H9 (cell line): Measurements from ENCODE around the gene NCMAP. TPM values are rescaled to one million over a fixed set of nuclear protein-coding genes. Genes with fewer than 3 reads are reported as not detected.

Experiments
- DNase-seq: peaks from one replicate; pipeline ENCODE4 v3.0.0-alpha.2; 2017
- H2AFZ ChIP-seq: one replicate; pipeline ENCODE4 v1.6.1; 2013; ENCODE audit warnings: mild to moderate bottlenecking, low read length, control low read depth, moderate library complexity
- H2AK5ac ChIP-seq: 2 replicates; pipeline ENCODE4 v1.6.1; 2013; ENCODE audit warnings: low read length, control low read depth, mixed read lengths; ENCODE audit not compliant: insufficient read length
- H2BK120ac ChIP-seq: one replicate; pipeline ENCODE4 v1.6.1; 2013; ENCODE audit warnings: low read depth, mild to moderate bottlenecking, low read length, control low read depth, inconsistent platforms; ENCODE audit not compliant: poor library complexity, severe bottlenecking
- H2BK12ac ChIP-seq: 2 replicates; pipeline ENCODE4 v1.6.1; 2013; ENCODE audit warnings: low read length, control low read depth, mixed read lengths, low read depth; ENCODE audit not compliant: insufficient read length
- H2BK15ac ChIP-seq: 2 replicates; pipeline ENCODE4 v1.6.1; 2013; ENCODE audit warnings: low read depth, low read length, control low read depth
- H2BK20ac ChIP-seq: one replicate; pipeline ENCODE4 v1.6.1; 2013; ENCODE audit warnings: low read depth, mild to moderate bottlenecking, low read length, control low read depth, inconsistent platforms; ENCODE audit not compliant: poor library complexity, severe bottlenecking
- H2BK5ac ChIP-seq: 2 replicates; pipeline ENCODE4 v1.6.1; 2013; ENCODE audit warnings: low read length, control low read depth, mixed read lengths; ENCODE audit not compliant: insufficient read length
- H3K14ac ChIP-seq: 2 replicates; pipeline ENCODE4 v1.6.1; 2013; ENCODE audit warnings: low read length, control low read depth; ENCODE audit not compliant: insufficient read depth
- H3K18ac ChIP-seq: 2 replicates; pipeline ENCODE4 v1.6.1; 2013; ENCODE audit warnings: low read depth, mild to moderate bottlenecking, mixed read lengths, low read length, control low read depth; ENCODE audit not compliant: insufficient read length
- H3K23ac ChIP-seq: 2 replicates; pipeline ENCODE4 v1.6.1; 2013; ENCODE audit warnings: low read length, control low read depth, mixed read lengths, low read depth; ENCODE audit not compliant: insufficient read length
- H3K23me2 ChIP-seq: 2 replicates; pipeline ENCODE4 v1.6.1; 2013; ENCODE audit warnings: low read depth, mild to moderate bottlenecking, mixed read lengths, low read length, control low read depth; ENCODE audit not compliant: insufficient read length, poor library complexity, severe bottlenecking
- H3K27ac ChIP-seq: 2 replicates; pipeline ENCODE4 v1.5.1; 2013; ENCODE audit warnings: low read length, control low read depth, mixed read lengths, low read depth; ENCODE audit not compliant: insufficient read length
- H3K27me3 ChIP-seq: 2 replicates; pipeline ENCODE4 v1.6.1; 2013; ENCODE audit warnings: low read length, control low read depth, inconsistent platforms; ENCODE audit not compliant: insufficient read depth
- H3K4ac ChIP-seq: 2 replicates; pipeline ENCODE4 v1.6.1; 2013; ENCODE audit warnings: low read depth, mild to moderate bottlenecking, control low read depth, inconsistent platforms, low read length, moderate library complexity
- H3K4me1 ChIP-seq: 2 replicates; pipeline ENCODE4 v1.6.1; 2013; ENCODE audit warnings: low read length, control low read depth, inconsistent platforms; ENCODE audit not compliant: insufficient read depth
- H3K4me2 ChIP-seq: 2 replicates; pipeline ENCODE4 v1.6.1; 2013; ENCODE audit warnings: low read length, control low read depth, mixed read lengths; ENCODE audit not compliant: insufficient read length, insufficient read depth
- H3K56ac ChIP-seq: 2 replicates; pipeline ENCODE4 v1.6.1; 2013; ENCODE audit warnings: low read depth, mild to moderate bottlenecking, mixed read lengths, low read length, control low read depth; ENCODE audit not compliant: insufficient read length
- H3K79me1 ChIP-seq: 2 replicates; pipeline ENCODE4 v1.6.1; 2013; ENCODE audit warnings: low read depth, mild to moderate bottlenecking, moderate library complexity, low read length, control low read depth, inconsistent platforms; ENCODE audit not compliant: insufficient read depth, poor library complexity, severe bottlenecking
- H3K79me2 ChIP-seq: 2 replicates; pipeline ENCODE4 v1.6.1; 2013; ENCODE audit warnings: low read length, control low read depth, inconsistent platforms; ENCODE audit not compliant: insufficient read depth
- H3K9ac ChIP-seq: 2 replicates; pipeline ENCODE4 v1.6.1; 2013; ENCODE audit warnings: low read length, control low read depth, mixed read lengths; ENCODE audit not compliant: insufficient read length; ENCODE audit errors: extremely low read depth
- H3K9me3 ChIP-seq: one replicate; pipeline ENCODE4 v1.6.1; 2013; ENCODE audit warnings: low read depth, low read length, inconsistent platforms; ENCODE audit not compliant: control insufficient read depth
- H3T11ph ChIP-seq: one replicate; pipeline ENCODE4 v1.6.1; 2013; ENCODE audit warnings: mild to moderate bottlenecking, low read length, control low read depth, inconsistent platforms
- H4K20me1 ChIP-seq: one replicate; pipeline ENCODE4 v1.6.1; 2013; ENCODE audit not compliant: control insufficient read depth, insufficient read length, insufficient read depth
- H4K5ac ChIP-seq: 2 replicates; pipeline ENCODE4 v1.6.1; 2013; ENCODE audit warnings: low read depth, mild to moderate bottlenecking, mixed read lengths, low read length, control low read depth; ENCODE audit not compliant: insufficient read length
- H4K8ac ChIP-seq: replicated peaks from 2 replicates; pipeline ENCODE4 v1.6.1; 2013; ENCODE audit warnings: low read length, control low read depth, mixed read lengths, low read depth; ENCODE audit not compliant: insufficient read length
- H4K91ac ChIP-seq: 2 replicates; pipeline ENCODE4 v1.6.1; 2013; ENCODE audit warnings: low read depth, mild to moderate bottlenecking, moderate library complexity, mixed read lengths, low read length, control low read depth; ENCODE audit not compliant: insufficient read length
- H3K27ac Mint-ChIP-seq, 3 experiments: 2 replicates in 2 of 3; 3 replicates in 1 of 3; pipeline ENCODE4 v1.8.0; 2020 to 2021; ENCODE audit warnings: mixed read lengths in 3 of 3, mild to moderate bottlenecking in 1 of 3, moderate library complexity in 1 of 3
- H3K27me3 Mint-ChIP-seq: 2 replicates; pipeline ENCODE4 v1.8.0; 2021; ENCODE audit warnings: low read depth, mild to moderate bottlenecking, moderate library complexity, mixed read lengths
- H3K36me3 Mint-ChIP-seq, 3 experiments: 2 replicates in 2 of 3; 3 replicates in 1 of 3; pipeline ENCODE4 v1.8.0; 2020 to 2021; ENCODE audit warnings: low read depth in 3 of 3, mixed read lengths in 3 of 3; ENCODE audit not compliant: insufficient read depth in 1 of 3
- H3K4me1 Mint-ChIP-seq, 2 experiments: 2 replicates each; pipeline ENCODE4 v1.8.0; 2020; ENCODE audit warnings: mixed read lengths in 2 of 2
- H3K4me3 Mint-ChIP-seq, 2 experiments: 2 replicates in 1 of 2; 3 replicates in 1 of 2; pipeline ENCODE4 v1.8.0; 2020 to 2021; ENCODE audit warnings: mild to moderate bottlenecking in 2 of 2, mixed read lengths in 2 of 2, moderate library complexity in 1 of 2
- H3K9me3 Mint-ChIP-seq, 2 experiments: 2 replicates in 1 of 2; 3 replicates in 1 of 2; pipeline ENCODE4 v1.8.0; 2020; ENCODE audit warnings: mild to moderate bottlenecking in 2 of 2, mixed read lengths in 2 of 2, moderate library complexity in 1 of 2
- CTCF ChIP-seq: fragments of 200-600 bp; sonication (generic); conservative IDR thresholded peaks from 3 replicates; pipeline ENCODE4 v1.8.0; 2021; ENCODE audit warnings: antibody characterized with exemption, mild to moderate bottlenecking
- WGBS: extraction: QIAGEN DNeasy Blood & Tissue Kit; methylation state at CpG from one replicate; pipeline ENCODE4 v1.1.7; 2013; ENCODE audit warnings: missing lambda C conversion rate, low lambda C conversion rate, mixed read lengths; ENCODE audit not compliant: insufficient read length; ENCODE audit errors: extremely low coverage; 5-methylcytosine and 5-hydroxymethylcytosine counted together
- total RNA-seq: library from RNA; stranded (reverse); gene quantifications from 2 replicates; pipeline ENCODE4 v1.2.1, GENCODE V29; 2021

NCMAP gene
- total RNA-seq, 1 experiment from 2014 or later = 0.35 TPM

GRCh38 chr1:24586970-24587820 is 31.3 kb downstream of the NCMAP start:
- no peak overlapping the region for H3K27ac ChIP-seq
- no peak overlapping the region for H2BK5ac ChIP-seq
- no peak overlapping the region for H2BK15ac ChIP-seq
- peaks cover 0 to 5% of the 10 kb centered on the region in 2 experiments; a peak in 2 of 4 replicates for H3K4me1 Mint-ChIP-seq
- H3K36me3 Mint-ChIP-seq = no peaks in the 10 kb centered on the region
- no peak overlapping the region for H4K8ac ChIP-seq
- H3K79me2 ChIP-seq = no peaks in the 10 kb centered on the region
- no peak overlapping the region for H4K91ac ChIP-seq
- H2AK5ac ChIP-seq = no peak overlapping the region
- H3K9me3 Mint-ChIP-seq = peaks cover 0 to 2% of the 10 kb centered on the region in 2 experiments; a peak in 1 of 5 replicates
- H2AFZ ChIP-seq = no peak overlapping the region
- no peak overlapping the region for H2BK120ac ChIP-seq
- H3K14ac ChIP-seq = no peak overlapping the region
- H3T11ph ChIP-seq = no peak overlapping the region
- no peak overlapping the region for H2BK12ac ChIP-seq
- no peaks in the 10 kb centered on the region for H3K23me2 ChIP-seq
- no peaks in the 10 kb centered on the region for H3K4me1 ChIP-seq
- H3K27ac Mint-ChIP-seq = no peak overlapping the region
- H3K27me3 ChIP-seq = no peaks in the 10 kb centered on the region
- no peak overlapping the region for H3K18ac ChIP-seq
- H3K27me3 Mint-ChIP-seq = peaks cover 9% of the 10 kb centered on the region
- no peaks in the 10 kb centered on the region for H4K20me1 ChIP-seq
- peak; percentile 86 for TF ChIP-seq CTCF
- no peak overlapping the region; a peak in 1 of 5 replicates for H3K4me3 Mint-ChIP-seq
- DNase-seq = no peak
- H2BK20ac ChIP-seq = no peak overlapping the region
- no peak overlapping the region for H3K9ac ChIP-seq
- H3K4me2 ChIP-seq = no peak overlapping the region
- no peaks in the 10 kb centered on the region for H3K9me3 ChIP-seq
- no peak overlapping the region for H3K56ac ChIP-seq
- no CpG with 5 or more reads among the region's 9 CpGs for WGBS
- no peak overlapping the region for H3K23ac ChIP-seq
- no peak overlapping the region for H4K5ac ChIP-seq
- H3K4ac ChIP-seq = no peak overlapping the region
- H3K79me1 ChIP-seq = no peaks in the 10 kb centered on the region
